NT2/D1 (cell line): Measurements from ENCODE around the gene ZNF277.
"Not testable (repeated sequence)": the region's sequence is repeated elsewhere in the genome, so short reads cannot be mapped to it uniquely, and the experiment has no call there.

ENCODE experiments used
- DNase-seq: peaks from one replicate; pipeline ENCODE4 v3.0.0-alpha.2; 2011; ENCODE audit warnings: low read depth, low spot score
- H3K27me3 ChIP-seq: 2 replicates; pipeline ENCODE4 v1.6.0; 2011; ENCODE audit warnings: mild to moderate bottlenecking; ENCODE audit not compliant: insufficient read length, insufficient read depth
- H3K36me3 ChIP-seq: 2 replicates; pipeline ENCODE4 v1.6.1; 2011; ENCODE audit warnings: mild to moderate bottlenecking, low read length, mixed read lengths; ENCODE audit not compliant: insufficient read depth, insufficient read length
- H3K4me1 ChIP-seq: 2 replicates; pipeline ENCODE4 v1.5.1; 2011; ENCODE audit not compliant: insufficient read depth, insufficient read length
- H3K4me3 ChIP-seq: 2 replicates; pipeline ENCODE4 v1.5.1; 2011; ENCODE audit warnings: low read depth; ENCODE audit not compliant: insufficient read length
- H3K9ac ChIP-seq: 2 replicates; pipeline ENCODE4 v1.6.0; 2011; ENCODE audit warnings: low read depth; ENCODE audit not compliant: insufficient read length
- H3K9me3 ChIP-seq: 2 replicates; pipeline ENCODE4 v1.5.1; 2011; ENCODE audit warnings: mild to moderate bottlenecking, low read length; ENCODE audit not compliant: insufficient read depth
- SUZ12 ChIP-seq: IDR thresholded peaks from 2 replicates; pipeline ENCODE4 v1.6.1; 2011; ENCODE audit not compliant: insufficient read length, insufficient read depth; ENCODE audit errors: extremely low read depth
- YY1 ChIP-seq: IDR thresholded peaks from 2 replicates; pipeline ENCODE4 v1.6.1; 2011; ENCODE audit not compliant: insufficient read length, insufficient read depth
- ZNF274 ChIP-seq: IDR thresholded peaks from 2 replicates; pipeline ENCODE4 v1.6.1; 2011; ENCODE audit warnings: mild to moderate bottlenecking, low read depth, low read length

Gene ZNF277

DNA sequence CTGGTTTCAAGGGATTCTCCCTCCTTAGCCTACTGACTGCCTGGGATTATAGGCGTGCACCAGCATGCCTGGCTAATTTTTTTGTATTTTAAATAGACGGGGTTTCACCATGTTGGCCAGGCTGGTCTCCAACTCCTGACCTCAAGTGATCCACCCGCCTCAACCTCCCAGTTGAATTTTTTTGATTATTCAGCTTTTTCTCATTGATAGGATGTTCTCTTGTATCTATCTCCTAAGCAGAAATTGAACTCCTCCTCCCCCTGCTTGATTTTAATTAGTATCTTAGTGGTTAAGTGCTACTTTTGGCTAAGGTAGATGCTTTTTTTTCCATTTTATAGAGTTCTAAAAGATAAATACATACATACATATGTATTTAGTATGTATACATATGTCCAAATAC lies 101.0 kb downstream of the ZNF277 start:
- no peaks in the 10 kb centered on the region for H3K4me1 ChIP-seq
- no peak overlapping the region for H3K9ac ChIP-seq
- H3K4me3 ChIP-seq = no peak overlapping the region
- H3K27me3 ChIP-seq = no peaks in the 10 kb centered on the region
- no peak for TF ChIP-seq YY1
- TF ChIP-seq SUZ12 = no peak
- TF ChIP-seq ZNF274 = no peak
- no peak for DNase-seq
- no peaks in the 10 kb centered on the region for H3K36me3 ChIP-seq
- H3K9me3 ChIP-seq = peaks cover 15% of the 10 kb centered on the region; the same call in 1 of the 2 replicates

DNA sequence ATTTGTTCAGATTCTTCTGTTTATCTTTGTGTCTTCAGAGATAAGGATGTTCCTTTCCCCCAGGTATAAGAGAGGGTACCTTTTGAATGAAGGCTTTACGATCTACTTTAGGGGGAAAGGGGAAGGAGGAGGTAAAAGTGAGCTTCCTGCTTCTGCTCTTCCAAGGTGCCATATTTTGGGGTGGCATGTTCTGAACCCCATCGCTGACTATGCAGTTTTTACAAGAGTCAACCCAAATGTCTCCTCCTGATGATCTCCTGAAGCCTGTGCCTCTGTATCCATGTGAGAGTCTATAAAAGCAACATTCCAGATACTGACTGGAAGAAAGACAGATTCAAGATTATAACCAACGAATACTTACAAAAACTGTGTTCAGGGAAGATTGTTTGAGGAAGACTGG lies 102.5 kb downstream of the ZNF277 start:
- Histone ChIP-seq H3K27me3 (no peaks in the 10 kb centered on the region), H3K9ac (no peak overlapping the region), H3K9me3 (peaks cover 15% of the 10 kb centered on the region; the same call in 1 of the 2 replicates), H3K4me1 (no peaks in the 10 kb centered on the region), H3K36me3 (no peaks in the 10 kb centered on the region), H3K4me3 (no peak overlapping the region)
- TF ChIP-seq YY1 = no peak
- TF ChIP-seq ZNF274 = no peak
- no peak for TF ChIP-seq SUZ12
- no peak for DNase-seq

DNA sequence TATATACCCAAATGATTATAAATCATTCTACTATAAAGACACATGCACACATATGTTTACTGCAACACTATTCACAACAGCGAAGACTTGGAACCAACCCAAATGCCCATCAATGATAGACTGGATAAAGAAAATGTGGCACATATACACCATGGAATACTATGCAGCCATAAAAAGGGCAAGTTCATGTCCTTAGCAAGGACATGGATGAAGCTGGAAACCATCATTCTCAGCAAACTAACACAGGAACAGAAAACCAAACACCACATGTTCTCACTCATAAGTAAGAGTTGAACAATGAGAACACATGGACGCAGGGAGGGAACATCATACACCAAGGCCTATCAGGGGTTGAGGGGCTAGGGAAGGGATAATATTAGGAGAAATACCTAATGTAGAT lies 110.3 kb downstream of the ZNF277 start:
- not testable (repeated sequence) for H3K9ac ChIP-seq, H3K4me1 ChIP-seq, H3K27me3 ChIP-seq, H3K4me3 ChIP-seq, H3K36me3 ChIP-seq, DNase-seq, H3K9me3 ChIP-seq

DNA sequence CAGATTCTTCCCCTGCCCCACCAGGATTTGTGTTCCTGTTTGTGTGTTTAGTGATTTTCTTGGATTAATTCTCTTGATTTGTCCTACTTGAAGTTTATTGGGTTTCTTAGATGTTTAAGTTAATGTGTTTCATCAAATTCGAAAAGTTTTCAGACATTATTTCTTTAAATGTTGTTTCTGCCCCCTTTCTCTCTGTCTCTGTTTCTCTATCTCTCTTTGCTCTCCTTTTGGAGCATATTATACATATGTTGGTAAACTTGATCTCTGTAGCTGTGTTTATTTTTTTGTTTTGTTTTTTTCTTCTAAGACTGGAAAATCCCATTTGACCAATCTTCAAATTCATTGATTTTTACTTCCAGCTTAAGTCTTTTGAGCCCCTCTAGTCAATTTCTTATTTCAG lies 115.6 kb downstream of the ZNF277 start:
- TF ChIP-seq ZNF274 (no peak), SUZ12 (no peak), YY1 (no peak)
- Histone ChIP-seq H3K27me3 (no peaks in the 10 kb centered on the region), H3K4me3 (no peak overlapping the region), H3K36me3 (peaks cover 15% of the 10 kb centered on the region), H3K9me3 (0 out of 2 replicates have a peak, but pooled peaks cover 4% of the 10 kb centered on the region), H3K4me1 (no peaks in the 10 kb centered on the region), H3K9ac (no peak overlapping the region)
- DNase-seq = no peak

DNA sequence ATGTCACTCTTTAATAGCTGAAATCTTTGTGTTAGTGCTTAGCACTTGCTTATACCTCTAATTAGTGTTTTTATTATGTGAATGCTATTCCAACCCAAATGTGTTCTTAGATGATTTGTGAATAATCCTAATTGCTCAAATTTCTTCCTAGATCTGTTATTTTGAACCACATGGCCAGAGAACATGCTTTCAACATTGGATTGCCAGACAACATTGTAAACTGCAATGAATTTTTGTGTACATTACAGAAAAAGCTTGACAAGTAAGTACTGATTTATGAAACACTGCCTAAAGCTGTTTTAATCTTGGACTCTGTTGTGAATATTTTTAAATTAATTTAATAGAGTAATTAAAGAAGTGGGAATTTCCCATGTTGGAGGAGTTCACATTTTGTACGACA lies 121.1 kb downstream of the ZNF277 start:
- TF ChIP-seq ZNF274 (no peak), YY1 (no peak), SUZ12 (no peak)

DNA sequence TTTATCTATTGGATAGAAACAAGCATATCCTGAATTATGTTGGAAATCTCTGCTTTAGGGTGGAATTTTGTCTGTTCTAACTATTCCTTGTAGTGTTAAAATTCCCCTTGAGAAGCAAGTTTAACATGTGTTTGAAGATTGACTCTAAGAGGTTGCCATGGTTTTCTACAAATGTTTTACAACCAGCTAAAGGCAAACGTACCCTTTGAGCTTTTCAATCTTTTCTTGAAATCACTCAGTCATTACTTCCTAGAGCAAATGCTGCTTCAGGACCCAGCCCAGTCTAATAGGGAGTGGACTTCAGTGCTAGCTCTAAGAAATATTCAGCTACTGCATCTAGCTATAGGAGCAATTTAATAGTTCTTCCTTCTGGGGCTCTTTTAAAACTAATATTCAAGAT lies 125.0 kb downstream of the ZNF277 start:
- DNase-seq = no peak
- H3K36me3 ChIP-seq = peaks cover 2% of the 10 kb centered on the region
- H3K9ac ChIP-seq = no peak overlapping the region
- H3K9me3 ChIP-seq = no peaks in the 10 kb centered on the region
- H3K4me3 ChIP-seq = no peak overlapping the region
- no peaks in the 10 kb centered on the region for H3K27me3 ChIP-seq
- TF ChIP-seq ZNF274 (no peak), YY1 (no peak), SUZ12 (no peak)
- no peaks in the 10 kb centered on the region for H3K4me1 ChIP-seq

More for the DNA sequence above, 121.1 kb downstream of the ZNF277 start:
- H3K27me3 ChIP-seq = no peaks in the 10 kb centered on the region
- no peaks in the 10 kb centered on the region for H3K4me1 ChIP-seq
- H3K9me3 ChIP-seq = no peaks in the 10 kb centered on the region
- peaks cover 15% of the 10 kb centered on the region for H3K36me3 ChIP-seq
- DNase-seq = no peak
- H3K9ac ChIP-seq = no peak overlapping the region
- H3K4me3 ChIP-seq = no peak overlapping the region

DNA sequence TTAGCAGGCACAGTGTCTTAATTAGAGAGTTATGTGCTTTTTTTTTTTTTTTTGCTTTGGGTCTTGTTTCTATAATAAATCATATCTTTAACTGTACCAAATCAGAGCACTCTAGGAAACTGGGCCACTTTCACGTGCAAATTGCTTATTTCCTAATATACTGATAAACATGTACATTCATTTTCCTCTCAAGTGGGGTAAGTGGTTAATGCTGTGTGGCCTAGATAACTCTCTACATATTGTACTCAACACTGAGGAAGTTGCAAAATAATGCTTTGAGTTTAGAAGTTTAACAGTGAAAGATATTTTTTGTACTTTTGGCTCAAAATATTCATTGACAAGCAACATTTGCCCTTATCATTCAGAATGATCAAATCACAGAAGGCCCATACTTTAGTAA lies 127.9 kb downstream of the ZNF277 start:
- no peak for DNase-seq
- Histone ChIP-seq H3K4me3 (no peak overlapping the region), H3K4me1 (no peaks in the 10 kb centered on the region), H3K9ac (no peak overlapping the region), H3K27me3 (no peaks in the 10 kb centered on the region), H3K36me3 (peaks cover 5% of the 10 kb centered on the region), H3K9me3 (no peaks in the 10 kb centered on the region)
- TF ChIP-seq YY1 (no peak), ZNF274 (no peak), SUZ12 (no peak)

DNA sequence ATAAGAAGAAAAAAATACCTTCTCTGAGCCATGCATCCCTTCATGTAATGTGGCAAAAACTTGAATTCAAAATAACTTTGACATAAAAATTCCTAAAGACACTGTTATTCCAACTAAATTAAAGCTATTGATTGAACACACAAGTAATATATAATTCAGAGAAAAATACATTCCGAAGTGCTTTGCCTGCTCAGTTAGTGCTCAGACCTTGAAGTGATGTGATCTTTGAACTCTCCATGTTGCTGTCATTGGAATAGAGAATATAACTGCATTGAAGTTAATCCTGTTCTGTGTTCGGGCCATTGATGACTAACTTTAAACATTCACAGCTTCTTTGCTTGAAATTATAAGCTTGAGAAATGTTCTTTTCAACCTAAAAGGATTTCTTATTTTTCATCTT lies 129.8 kb downstream of the ZNF277 start:
- Histone ChIP-seq H3K9me3 (no peaks in the 10 kb centered on the region), H3K4me3 (no peak overlapping the region), H3K4me1 (no peaks in the 10 kb centered on the region), H3K9ac (no peak overlapping the region), H3K27me3 (no peaks in the 10 kb centered on the region), H3K36me3 (peaks cover 11% of the 10 kb centered on the region)
- TF ChIP-seq ZNF274 (no peak), SUZ12 (no peak), YY1 (no peak)
- DNase-seq = no peak
